ENCODE measurements around the gene PPM1E. TPM values are rescaled to one million over a fixed set of nuclear protein-coding genes. Genes with fewer than 3 reads are reported as not detected.

The PPM1E gene
- polyA plus RNA-seq, 1 donor (not counting 4 experiments of a cell fraction or from before 2014, with no cell fraction given): not detected

DNA sequence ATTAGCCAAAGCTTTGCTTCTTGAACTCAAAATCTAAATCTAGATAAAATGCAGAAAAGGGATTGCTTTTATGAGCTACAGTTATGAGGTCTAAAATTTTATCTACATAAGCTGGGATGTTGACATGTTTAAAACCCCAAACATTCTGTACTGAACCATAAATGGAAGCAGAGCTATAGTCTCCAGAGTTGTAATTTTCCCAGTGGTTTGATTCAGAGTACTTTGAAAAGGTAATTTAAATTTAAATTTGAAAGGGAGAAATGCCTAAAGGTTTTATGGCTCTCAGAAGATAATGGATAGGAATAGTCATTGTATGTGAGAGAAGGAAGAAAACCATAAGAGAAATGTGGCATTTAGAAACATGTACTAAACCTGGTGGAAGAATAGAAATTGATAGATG, 163.2 kb downstream of the PPM1E start:
- DNase-seq (ENCODE audit: low read depth, low spot score): no peak
- no peaks in the 10 kb centered on the region for H3K79me2 ChIP-seq (ENCODE audit: control insufficient read depth, insufficient read depth, low read length)
- H2AFZ ChIP-seq (ENCODE audit: control insufficient read depth, low read length): no peak overlapping the region
- H3K27me3 ChIP-seq (ENCODE audit: control insufficient read depth, extremely low read depth, insufficient read depth, low read length): no peaks in the 10 kb centered on the region
- H4K20me1 ChIP-seq (ENCODE audit: control insufficient read depth, extremely low read depth, insufficient read depth, low read length): no peaks in the 10 kb centered on the region
- no peak overlapping the region for H3K9ac ChIP-seq (ENCODE audit: control insufficient read depth, extremely low read depth, insufficient read depth, low read length)
- no peaks in the 10 kb centered on the region for H3K9me1 ChIP-seq (ENCODE audit: control insufficient read depth, extremely low read depth, insufficient read depth, low read length)
- no peak overlapping the region for H3K4me3 ChIP-seq (ENCODE audit: control insufficient read depth in 2 of 3, extremely low read depth in 1 of 3, insufficient read depth in 2 of 3, low read depth in 1 of 3, low read length in 3 of 3)
- no peaks in the 10 kb centered on the region for H3K36me3 ChIP-seq (ENCODE audit: control insufficient read depth in 2 of 2, extremely low read depth in 1 of 2, insufficient read depth in 2 of 2, low read length in 2 of 2)
- dilution Hi-C loops (cut with MboI; ENCODE audit: extremely low pct_ligation_motif_present, low sequenced_read_pairs): no loop called here
- FAIRE-seq: no peak
- H3K4me2 ChIP-seq (ENCODE audit: control insufficient read depth, extremely low read depth, insufficient read depth, low read depth, low read length): no peak overlapping the region
- no peaks in the 10 kb centered on the region for H3K9me3 ChIP-seq (ENCODE audit: control insufficient read depth, low read depth, low read length)
- H3K4me1 ChIP-seq (ENCODE audit: control insufficient read depth, extremely low read depth, insufficient read depth, low read length): no peaks in the 10 kb centered on the region
- TF ChIP-seq EZH2 (IDR thresholded peaks at IDR 0.05; ENCODE audit: low read length): no peak
- TF ChIP-seq, protein P1, sequence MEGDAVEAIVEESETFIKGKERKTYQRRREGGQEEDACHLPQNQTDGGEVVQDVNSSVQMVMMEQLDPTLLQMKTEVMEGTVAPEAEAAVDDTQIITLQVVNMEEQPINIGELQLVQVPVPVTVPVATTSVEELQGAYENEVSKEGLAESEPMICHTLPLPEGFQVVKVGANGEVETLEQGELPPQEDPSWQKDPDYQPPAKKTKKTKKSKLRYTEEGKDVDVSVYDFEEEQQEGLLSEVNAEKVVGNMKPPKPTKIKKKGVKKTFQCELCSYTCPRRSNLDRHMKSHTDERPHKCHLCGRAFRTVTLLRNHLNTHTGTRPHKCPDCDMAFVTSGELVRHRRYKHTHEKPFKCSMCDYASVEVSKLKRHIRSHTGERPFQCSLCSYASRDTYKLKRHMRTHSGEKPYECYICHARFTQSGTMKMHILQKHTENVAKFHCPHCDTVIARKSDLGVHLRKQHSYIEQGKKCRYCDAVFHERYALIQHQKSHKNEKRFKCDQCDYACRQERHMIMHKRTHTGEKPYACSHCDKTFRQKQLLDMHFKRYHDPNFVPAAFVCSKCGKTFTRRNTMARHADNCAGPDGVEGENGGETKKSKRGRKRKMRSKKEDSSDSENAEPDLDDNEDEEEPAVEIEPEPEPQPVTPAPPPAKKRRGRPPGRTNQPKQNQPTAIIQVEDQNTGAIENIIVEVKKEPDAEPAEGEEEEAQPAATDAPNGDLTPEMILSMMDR (optimal IDR thresholded peaks at IDR 0.05 in 1 of 3, IDR thresholded peaks at IDR 0.05 in 1 of 3, conservative IDR thresholded peaks at IDR 0.05 in 1 of 3; ENCODE audit: extremely low read depth in 1 of 3, insufficient read depth in 2 of 3, low read length in 3 of 3): no peak
- no peak overlapping the region for H3K27ac ChIP-seq (ENCODE audit: control insufficient read depth, insufficient read depth, low read length)

DNA sequence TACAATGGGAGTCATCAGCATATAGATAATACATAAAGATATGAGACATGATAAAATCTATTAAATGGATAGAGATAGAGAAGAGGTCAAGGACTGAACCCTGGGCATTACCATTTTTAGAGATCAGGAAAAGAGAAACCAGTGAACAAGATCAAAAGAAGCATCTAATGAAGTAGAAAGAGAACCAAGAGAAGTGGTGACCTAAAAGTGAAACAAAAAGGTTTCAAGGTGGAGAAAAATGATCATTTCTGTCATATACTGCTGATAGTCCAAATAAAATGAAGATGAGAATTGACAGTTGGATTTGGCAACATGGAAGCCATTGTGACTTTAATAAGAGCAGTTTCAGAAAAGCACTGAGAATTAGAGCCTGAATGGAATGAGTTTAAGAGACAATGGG, 165.1 kb downstream of the PPM1E start:
- dilution Hi-C loops (cut with MboI; ENCODE audit: extremely low pct_ligation_motif_present, low sequenced_read_pairs): no loop called here
- no peak overlapping the region for H3K27ac ChIP-seq (ENCODE audit: control insufficient read depth, insufficient read depth, low read length)

More for the DNA sequence above, 165.1 kb downstream of the PPM1E start:
- FAIRE-seq: no peak
- Histone ChIP-seq H3K4me3 (ENCODE audit: control insufficient read depth in 2 of 3, extremely low read depth in 1 of 3, insufficient read depth in 2 of 3, low read depth in 1 of 3, low read length in 3 of 3) (no peak overlapping the region), H3K9me1 (ENCODE audit: control insufficient read depth, extremely low read depth, insufficient read depth, low read length) (no peaks in the 10 kb centered on the region), H3K36me3 (ENCODE audit: control insufficient read depth in 2 of 2, extremely low read depth in 1 of 2, insufficient read depth in 2 of 2, low read length in 2 of 2) (no peaks in the 10 kb centered on the region), H3K27me3 (ENCODE audit: control insufficient read depth, extremely low read depth, insufficient read depth, low read length) (no peaks in the 10 kb centered on the region), H4K20me1 (ENCODE audit: control insufficient read depth, extremely low read depth, insufficient read depth, low read length) (no peaks in the 10 kb centered on the region), H3K4me1 (ENCODE audit: control insufficient read depth, extremely low read depth, insufficient read depth, low read length) (no peaks in the 10 kb centered on the region), H2AFZ (ENCODE audit: control insufficient read depth, low read length) (no peak overlapping the region), H3K9ac (ENCODE audit: control insufficient read depth, extremely low read depth, insufficient read depth, low read length) (no peak overlapping the region), H3K79me2 (ENCODE audit: control insufficient read depth, insufficient read depth, low read length) (no peaks in the 10 kb centered on the region), H3K9me3 (ENCODE audit: control insufficient read depth, low read depth, low read length) (no peaks in the 10 kb centered on the region), H3K4me2 (ENCODE audit: control insufficient read depth, extremely low read depth, insufficient read depth, low read depth, low read length) (no peak overlapping the region)
- DNase-seq (ENCODE audit: low read depth, low spot score): no peak
- TF ChIP-seq, protein P1 (optimal IDR thresholded peaks at IDR 0.05 in 1 of 3, IDR thresholded peaks at IDR 0.05 in 1 of 3, conservative IDR thresholded peaks at IDR 0.05 in 1 of 3; ENCODE audit: extremely low read depth in 1 of 3, insufficient read depth in 2 of 3, low read length in 3 of 3): no peak
- TF ChIP-seq EZH2 (IDR thresholded peaks at IDR 0.05; ENCODE audit: low read length): no peak

Measured in keratinocyte (primary cell).